Lung (tissue), 12 donors: ENCODE measurements around the gene TRAPPC11. TPM values are rescaled to one million over a fixed set of nuclear protein-coding genes. Genes with fewer than 3 reads are reported as not detected.

Experiments
- ATAC-seq: fragments of 200-7000 bp; cut with Tn5 transposase; one replicate; pipeline ENCODE4 v1.9.1; 2020; ENCODE audit warnings: moderate number of reproducible peaks; ENCODE audit not compliant: insufficient read depth, low FRiP score
- DNase-seq, 3 donors: peaks; one replicate each; pipeline ENCODE4 v3.0.0-alpha.2; 2013 to 2017
- H3K27ac ChIP-seq, 2 donors: one replicate each; pipeline ENCODE4 v1.5.1; 2013; ENCODE audit warnings: mild to moderate bottlenecking in 2 of 2, moderate library complexity in 2 of 2, control low read depth in 1 of 2, inconsistent platforms in 1 of 2, low read depth in 1 of 2, low read length in 1 of 2
- H3K27me3 ChIP-seq, 3 donors: one replicate each; pipeline ENCODE4 v1.5.1; 2013; ENCODE audit warnings: low read length in 2 of 3; ENCODE audit not compliant: control insufficient read depth in 3 of 3, insufficient read depth in 3 of 3
- H3K36me3 ChIP-seq, 4 donors: one replicate each; pipeline ENCODE4 v1.5.1; 2013; ENCODE audit warnings: low read length in 4 of 4, mild to moderate bottlenecking in 1 of 4, moderate library complexity in 1 of 4; ENCODE audit not compliant: control insufficient read depth in 4 of 4, insufficient read depth in 4 of 4
- H3K4me1 ChIP-seq, 5 donors: one replicate each; pipeline ENCODE4 v1.5.1; 2013; ENCODE audit warnings: low read length in 5 of 5, mild to moderate bottlenecking in 2 of 5, moderate library complexity in 1 of 5; ENCODE audit not compliant: control insufficient read depth in 5 of 5, insufficient read depth in 5 of 5
- H3K4me3 ChIP-seq: one replicate; pipeline ENCODE4 v1.5.1; 2013; ENCODE audit warnings: mild to moderate bottlenecking, control low read depth, moderate library complexity
- H3K9ac ChIP-seq, 2 donors: one replicate each; pipeline ENCODE4 v1.5.1; 2013; ENCODE audit warnings: low read length in 2 of 2, control low read depth in 1 of 2; ENCODE audit not compliant: insufficient read depth in 1 of 2
- H3K9me3 ChIP-seq, 4 donors: one replicate each; pipeline ENCODE4 v1.5.1; 2013; ENCODE audit warnings: low read length in 3 of 4, mild to moderate bottlenecking in 1 of 4, moderate library complexity in 1 of 4; ENCODE audit not compliant: control insufficient read depth in 4 of 4, insufficient read depth in 3 of 4
- WGBS, 2 donors: extraction: QIAGEN DNeasy Blood & Tissue Kit; methylation state at CpG; one replicate each; pipeline ENCODE4 v1.1.7; 2013; 5-methylcytosine and 5-hydroxymethylcytosine counted together
- polyA plus RNA-seq, 2 donors: library from polyadenylated mRNA; stranded (reverse); fragments of 200-250 nt; gene quantifications; one replicate each; pipeline ENCODE4 v1.2.1, GENCODE V29; 2013
- total RNA-seq, 2 donors: library from RNA; depleted of rRNA in 1 of 2; stranded (reverse); fragments of >200 nt in 1 of 2; gene quantifications; one replicate each; pipeline ENCODE4 v1.2.1, GENCODE V29; 2014 to 2021
- TF ChIP-seq, protein P1 (sequence below): IDR thresholded peaks from 2 replicates; pipeline ENCODE4 v1.5.1; 2012; ENCODE audit warnings: mild to moderate bottlenecking; ENCODE audit errors: control extremely low read depth, extremely low read depth
- donor health status: control.
- donor health status: control.
- donor health status: Bipolar disorder and iron deficiency.
- donor health status: healthy.
- donor health status: DM: yes; HTN: yes; CAD: no.

The TRAPPC11 gene
- total and polyA plus RNA-seq, 4 donors, result 15.5 to 80.1 (median 25.4) TPM

DNA sequence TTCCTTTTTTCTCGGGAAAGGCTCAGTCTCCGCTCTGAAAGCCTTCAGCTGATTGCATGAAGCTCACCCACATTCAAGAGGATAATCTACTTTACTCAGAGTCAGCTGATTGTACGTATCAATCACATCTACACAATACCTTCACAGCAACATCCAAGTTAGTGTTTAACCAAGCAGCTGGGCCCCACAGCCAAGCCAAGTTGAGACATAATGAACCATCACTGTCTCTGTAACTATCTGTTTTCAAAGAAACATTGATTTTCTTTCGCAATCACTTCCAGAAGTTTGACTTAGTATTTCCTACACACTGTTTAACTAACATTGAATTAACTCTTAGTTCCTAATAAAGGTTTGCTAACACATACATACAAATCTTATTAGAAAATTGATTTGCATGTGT, 40.4 kb upstream of the TRAPPC11 start:
- Histone ChIP-seq H3K27me3 (no peaks in the 10 kb centered on the region), H3K4me1 (peaks cover 0 to 17% (median 6%) of the 10 kb centered on the region in 5 donors), H3K9me3 (no peaks in the 10 kb centered on the region), H3K9ac (peak overlapping the region in 1 of 2 donors; percentile 80), H3K4me3 (no peak overlapping the region), H3K27ac (no peak overlapping the region), H3K36me3 (no peaks in the 10 kb centered on the region)
- ATAC-seq (no peak), DNase-seq (peak; percentile 42 to 71 (median 59))
- TF ChIP-seq, protein P1, sequence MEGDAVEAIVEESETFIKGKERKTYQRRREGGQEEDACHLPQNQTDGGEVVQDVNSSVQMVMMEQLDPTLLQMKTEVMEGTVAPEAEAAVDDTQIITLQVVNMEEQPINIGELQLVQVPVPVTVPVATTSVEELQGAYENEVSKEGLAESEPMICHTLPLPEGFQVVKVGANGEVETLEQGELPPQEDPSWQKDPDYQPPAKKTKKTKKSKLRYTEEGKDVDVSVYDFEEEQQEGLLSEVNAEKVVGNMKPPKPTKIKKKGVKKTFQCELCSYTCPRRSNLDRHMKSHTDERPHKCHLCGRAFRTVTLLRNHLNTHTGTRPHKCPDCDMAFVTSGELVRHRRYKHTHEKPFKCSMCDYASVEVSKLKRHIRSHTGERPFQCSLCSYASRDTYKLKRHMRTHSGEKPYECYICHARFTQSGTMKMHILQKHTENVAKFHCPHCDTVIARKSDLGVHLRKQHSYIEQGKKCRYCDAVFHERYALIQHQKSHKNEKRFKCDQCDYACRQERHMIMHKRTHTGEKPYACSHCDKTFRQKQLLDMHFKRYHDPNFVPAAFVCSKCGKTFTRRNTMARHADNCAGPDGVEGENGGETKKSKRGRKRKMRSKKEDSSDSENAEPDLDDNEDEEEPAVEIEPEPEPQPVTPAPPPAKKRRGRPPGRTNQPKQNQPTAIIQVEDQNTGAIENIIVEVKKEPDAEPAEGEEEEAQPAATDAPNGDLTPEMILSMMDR, result no peak
- 78 to 90% methylated on average over 4 of the region's 4 CpGs for WGBS, 2 donors

DNA sequence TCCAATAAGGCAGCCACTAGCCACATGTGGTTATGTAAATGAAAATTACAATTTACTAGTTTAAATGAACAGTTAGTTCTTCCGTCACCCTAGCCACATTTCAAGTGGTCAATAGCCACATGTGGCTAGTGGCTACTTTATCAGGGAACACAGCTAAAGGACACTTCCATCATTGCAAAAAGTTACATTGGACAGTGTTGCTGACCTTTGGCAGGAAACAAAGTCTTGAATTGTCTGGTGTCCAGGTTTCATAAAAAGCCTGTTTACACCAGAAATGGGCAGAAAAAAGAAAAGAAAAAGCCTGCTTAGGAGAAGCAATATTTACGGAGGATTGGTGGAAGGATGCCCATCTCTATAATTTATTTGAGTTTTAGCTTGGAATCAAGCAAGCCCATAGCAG, 38.7 kb upstream of the TRAPPC11 start:
- 68 to 91% methylated on average over 2 of the region's 2 CpGs for WGBS, 2 donors
- Histone ChIP-seq H3K36me3 (no peaks in the 10 kb centered on the region), H3K27me3 (no peaks in the 10 kb centered on the region), H3K4me3 (no peak overlapping the region), H3K9me3 (no peaks in the 10 kb centered on the region), H3K4me1 (peaks cover 0 to 17% (median 6%) of the 10 kb centered on the region in 5 donors), H3K9ac (no peak overlapping the region), H3K27ac (no peak overlapping the region)
- TF ChIP-seq, protein P1, result no peak
- DNase-seq (peak in 1 of 3 donors; percentile 23), ATAC-seq (no peak)

DNA sequence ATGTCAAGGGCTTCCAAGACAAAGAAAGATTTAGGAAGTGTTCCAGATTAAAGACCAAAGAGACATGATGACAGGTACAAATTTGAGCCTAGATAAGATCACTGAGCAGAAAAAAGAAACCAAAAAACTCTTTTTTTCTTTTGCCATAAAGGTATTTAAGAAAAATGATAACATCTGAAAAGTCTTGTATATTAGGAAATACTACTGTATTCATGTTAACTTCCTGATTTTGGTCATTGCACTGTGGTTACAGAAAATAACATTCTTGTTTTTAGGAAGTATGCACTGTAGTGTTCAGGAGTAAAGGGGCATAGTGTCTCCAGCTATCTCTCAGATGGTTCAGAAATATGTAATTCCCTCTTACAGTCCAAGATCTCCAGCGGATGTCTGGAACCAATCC, 37.2 kb upstream of the TRAPPC11 start:
- H3K9ac ChIP-seq, result no peak overlapping the region
- H3K4me1 ChIP-seq, result peaks cover 0 to 17% (median 6%) of the 10 kb centered on the region in 5 donors
- TF ChIP-seq, protein P1, result no peak
- H3K9me3 ChIP-seq, result no peaks in the 10 kb centered on the region
- ATAC-seq (no peak), DNase-seq (no peak)
- H3K27me3 ChIP-seq, result no peaks in the 10 kb centered on the region
- no peak overlapping the region for H3K27ac ChIP-seq
- 27 to 58% methylated on average over 1 of the region's 1 CpG for WGBS, 2 donors
- H3K36me3 ChIP-seq, result no peaks in the 10 kb centered on the region
- no peak overlapping the region for H3K4me3 ChIP-seq

DNA sequence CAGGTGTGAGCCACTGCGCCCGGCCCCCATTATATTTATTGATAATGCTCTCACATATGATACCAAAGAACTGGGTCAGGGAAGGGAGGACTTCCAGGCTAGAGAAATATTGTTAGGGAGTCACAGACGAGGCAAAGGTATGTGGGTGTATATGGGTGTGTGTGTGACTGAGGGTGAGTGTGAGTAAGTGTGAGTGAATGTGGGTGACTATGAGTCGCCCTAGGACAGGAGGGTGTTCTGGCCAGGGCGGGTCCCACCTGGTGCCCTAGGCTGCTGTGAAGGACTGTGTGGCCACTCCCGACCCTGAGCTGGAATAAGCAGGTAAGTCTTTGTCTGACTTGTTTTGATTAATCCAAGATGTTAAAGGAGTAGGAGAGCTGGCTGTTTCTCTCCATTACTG, 34.5 kb upstream of the TRAPPC11 start:
- no peaks in the 10 kb centered on the region for H3K27me3 ChIP-seq
- H3K36me3 ChIP-seq, result no peaks in the 10 kb centered on the region
- H3K9me3 ChIP-seq, result no peaks in the 10 kb centered on the region
- TF ChIP-seq, protein P1, result no peak
- no peak overlapping the region for H3K27ac ChIP-seq
- no peak overlapping the region for H3K9ac ChIP-seq
- DNase-seq (no peak), ATAC-seq (no peak)
- WGBS, 2 donors, result 90 to 95% methylated on average over 6 of the region's 6 CpGs
- no peak overlapping the region for H3K4me3 ChIP-seq
- H3K4me1 ChIP-seq, result peaks cover 0 to 3% (median 0%) of the 10 kb centered on the region in 5 donors
